ENCODE results near the gene NFIC. TPM values are rescaled to one million over a fixed set of nuclear protein-coding genes. Genes with fewer than 3 reads are reported as not detected.

NFIC gene
- total RNA-seq, 1 donor from 2014 or later: 194 TPM

- Histone ChIP-seq H3K36me3 (no peaks in the 10 kb centered on the region), H3K27me3 (peaks cover 2% of the 10 kb centered on the region), H3K9me3 (no peaks in the 10 kb centered on the region), H3K4me3 (no peak overlapping the region), H3K27ac (no peak overlapping the region), H3K4me1 (no peaks in the 10 kb centered on the region)
- TF ChIP-seq, protein P1, sequence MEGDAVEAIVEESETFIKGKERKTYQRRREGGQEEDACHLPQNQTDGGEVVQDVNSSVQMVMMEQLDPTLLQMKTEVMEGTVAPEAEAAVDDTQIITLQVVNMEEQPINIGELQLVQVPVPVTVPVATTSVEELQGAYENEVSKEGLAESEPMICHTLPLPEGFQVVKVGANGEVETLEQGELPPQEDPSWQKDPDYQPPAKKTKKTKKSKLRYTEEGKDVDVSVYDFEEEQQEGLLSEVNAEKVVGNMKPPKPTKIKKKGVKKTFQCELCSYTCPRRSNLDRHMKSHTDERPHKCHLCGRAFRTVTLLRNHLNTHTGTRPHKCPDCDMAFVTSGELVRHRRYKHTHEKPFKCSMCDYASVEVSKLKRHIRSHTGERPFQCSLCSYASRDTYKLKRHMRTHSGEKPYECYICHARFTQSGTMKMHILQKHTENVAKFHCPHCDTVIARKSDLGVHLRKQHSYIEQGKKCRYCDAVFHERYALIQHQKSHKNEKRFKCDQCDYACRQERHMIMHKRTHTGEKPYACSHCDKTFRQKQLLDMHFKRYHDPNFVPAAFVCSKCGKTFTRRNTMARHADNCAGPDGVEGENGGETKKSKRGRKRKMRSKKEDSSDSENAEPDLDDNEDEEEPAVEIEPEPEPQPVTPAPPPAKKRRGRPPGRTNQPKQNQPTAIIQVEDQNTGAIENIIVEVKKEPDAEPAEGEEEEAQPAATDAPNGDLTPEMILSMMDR (IDR thresholded peaks at IDR 0.05): no peak
- intact Hi-C loops (cut with DNase I): no loop called here
- no peak for DNase-seq (ENCODE audit: low spot score in 2 of 2)
These were observed 116.3 kb downstream of the NFIC start for GRCh38 chr19:3482507-3483225.

GRCh38 chr19:3483226-3483628 is 116.8 kb downstream of the NFIC start, which contains the start of gene SMIM44:
Gene SMIM44 (minus strand): TSS chr19:3483441. CDS start chr19:3483403, 38 bp downstream.
- Histone ChIP-seq H3K4me1 (no peaks in the 10 kb centered on the region), H3K36me3 (no peaks in the 10 kb centered on the region), H3K27ac (no peak within 1 kb of the TSS), H3K4me3 (no peak within 1 kb of the TSS), H3K27me3 (peaks cover 2% of the 10 kb centered on the region), H3K9me3 (no peaks in the 10 kb centered on the region)
- TF ChIP-seq, protein P1 (IDR thresholded peaks at IDR 0.05): no peak
- no peak for DNase-seq (ENCODE audit: low spot score in 2 of 2)
- intact Hi-C loops (cut with DNase I): no loop called here

GRCh38 chr19:3491396-3492119 is 125.2 kb downstream of the NFIC start:
- Histone ChIP-seq H3K4me3 (no peak overlapping the region), H3K36me3 (peaks cover 58 to 62% of the 10 kb centered on the region in 2 donors)
- TF ChIP-seq, protein P1 (IDR thresholded peaks at IDR 0.05): no peak

DNA sequence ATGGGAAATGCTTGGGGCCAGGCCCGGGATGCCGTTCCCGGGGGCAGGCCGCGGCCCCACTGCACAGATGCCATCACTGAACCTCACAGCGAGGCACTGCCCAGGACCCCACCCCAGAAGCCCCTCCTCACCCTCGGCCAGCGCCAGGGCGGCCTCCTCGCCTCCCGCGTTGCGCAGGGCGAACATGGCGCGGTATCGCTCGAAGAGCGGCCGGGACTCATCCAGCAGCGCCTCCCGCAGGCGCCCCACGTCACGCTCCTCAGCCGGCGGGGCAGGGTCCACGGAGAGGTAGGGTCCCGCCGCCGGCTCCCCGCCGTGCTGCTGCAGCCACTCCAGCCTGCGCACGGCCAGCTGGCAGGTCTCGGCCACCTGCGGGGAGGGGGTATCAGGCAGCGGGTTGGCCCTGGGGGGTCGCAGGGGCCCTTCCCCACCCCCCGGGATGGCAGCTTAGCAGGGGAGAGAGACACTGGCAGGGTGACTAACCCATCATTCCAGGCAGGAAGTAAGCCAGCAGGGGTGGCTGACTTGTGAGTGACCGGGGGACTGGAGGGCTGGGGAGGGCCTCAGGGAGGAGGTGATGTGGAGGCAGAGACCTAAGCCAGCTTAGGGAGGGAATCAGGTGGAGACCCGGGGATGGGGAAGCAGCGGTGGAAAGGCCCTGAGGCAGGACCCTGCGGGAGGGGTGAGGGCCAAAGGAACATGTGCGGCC is 125.9 kb downstream of the NFIC start:
- Histone ChIP-seq H3K36me3 (peaks cover 59 to 65% of the 10 kb centered on the region in 2 donors), H3K4me3 (no peak overlapping the region), H3K4me1 (no peaks in the 10 kb centered on the region), H3K27me3 (no peaks in the 10 kb centered on the region), H3K27ac (no peak overlapping the region), H3K9me3 (no peaks in the 10 kb centered on the region)
- intact Hi-C loops (cut with DNase I): no loop called here
- no peak for DNase-seq (ENCODE audit: low spot score in 2 of 2)
- TF ChIP-seq, protein P1 (IDR thresholded peaks at IDR 0.05): no peak

More at GRCh38 chr19:3491396-3492119, 125.2 kb downstream of the NFIC start:
- Histone ChIP-seq H3K4me1 (no peaks in the 10 kb centered on the region), H3K27ac (no peak overlapping the region), H3K27me3 (no peaks in the 10 kb centered on the region), H3K9me3 (no peaks in the 10 kb centered on the region)
- intact Hi-C loops (cut with DNase I): no loop called here
- no peak for DNase-seq (ENCODE audit: low spot score in 2 of 2)

GRCh38 chr19:3492919-3493318 is 126.5 kb downstream of the NFIC start:
- intact Hi-C loops (cut with DNase I): no loop called here
- Histone ChIP-seq H3K4me3 (no peak overlapping the region), H3K9me3 (no peaks in the 10 kb centered on the region), H3K36me3 (peaks cover 59 to 65% of the 10 kb centered on the region in 2 donors), H3K4me1 (no peaks in the 10 kb centered on the region), H3K27me3 (no peaks in the 10 kb centered on the region), H3K27ac (no peak overlapping the region)
- TF ChIP-seq, protein P1 (IDR thresholded peaks at IDR 0.05): no peak
- no peak for DNase-seq (ENCODE audit: low spot score in 2 of 2)

Measured in ascending aorta (tissue), 2 donors.